Muscle of back (tissue), 11 donors: ENCODE data around the gene CARD11. TPM values are rescaled to one million over a fixed set of nuclear protein-coding genes. Genes with fewer than 3 reads are reported as not detected.

Experiments used
- DNase-seq, 3 donors: peaks; one replicate each; pipeline versions ENCODE4 v3.0.0 to v3.0.0-alpha.2; 2013
- polyA plus RNA-seq, 10 donors: library from polyadenylated mRNA; unstranded; fragments of 120-200 nt; gene quantifications; one replicate each; pipeline ENCODE4 v1.2.1, GENCODE V29; 2013; ENCODE audit not compliant: insufficient read length in 10 of 10

The CARD11 gene
- polyA plus RNA-seq, 10 donors, result 0.21 to 3.4 (median 0.41) TPM

- DNase-seq, result no peak
Measured at GRCh38 chr7:2906197-2906931, 137.3 kb downstream of the CARD11 start.

DNA sequence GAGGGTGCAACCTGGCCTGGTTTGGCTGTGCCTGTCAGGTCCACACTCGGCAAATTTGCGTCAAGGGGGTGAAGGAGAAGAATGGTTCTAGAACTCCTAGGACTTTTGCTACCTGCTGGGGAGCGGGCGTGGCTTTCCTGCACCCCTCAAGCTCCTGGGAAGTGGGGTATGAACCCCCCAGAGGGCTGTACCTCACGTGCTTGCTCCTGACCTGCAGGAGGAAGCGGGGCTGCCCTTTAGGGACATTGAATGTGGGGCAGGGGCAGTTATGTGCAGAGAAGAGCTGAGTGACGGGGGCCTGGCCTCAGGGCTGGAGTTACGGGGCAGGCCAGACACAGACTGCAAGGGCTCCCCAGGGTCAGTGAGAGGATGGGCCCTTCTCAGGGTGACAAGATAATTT lies 138.2 kb downstream of the CARD11 start:
- DNase-seq, result no peak

- DNase-seq, result no peak
Measured at GRCh38 chr7:2905027-2905426, 138.6 kb downstream of the CARD11 start.

DNA sequence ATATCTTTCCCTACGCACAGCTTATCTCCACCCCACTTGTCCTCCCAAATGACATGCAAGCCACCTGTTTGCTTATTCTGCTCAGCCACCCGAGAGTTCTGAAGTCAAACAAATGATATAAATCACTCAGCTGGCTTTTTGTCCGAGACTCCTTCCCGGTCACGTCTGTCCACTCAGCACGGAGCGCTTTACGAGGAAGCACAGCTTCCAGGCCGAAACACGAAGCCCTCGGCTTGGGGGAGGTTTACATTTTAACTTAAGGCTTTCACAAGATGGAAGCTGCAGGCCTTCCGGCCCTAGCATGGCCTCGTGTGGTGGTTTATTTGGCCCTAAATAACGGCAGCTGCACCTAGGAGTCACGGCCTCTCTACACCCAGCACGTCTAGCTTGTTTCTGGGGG lies 139.5 kb downstream of the CARD11 start:
- no peak for DNase-seq

DNA sequence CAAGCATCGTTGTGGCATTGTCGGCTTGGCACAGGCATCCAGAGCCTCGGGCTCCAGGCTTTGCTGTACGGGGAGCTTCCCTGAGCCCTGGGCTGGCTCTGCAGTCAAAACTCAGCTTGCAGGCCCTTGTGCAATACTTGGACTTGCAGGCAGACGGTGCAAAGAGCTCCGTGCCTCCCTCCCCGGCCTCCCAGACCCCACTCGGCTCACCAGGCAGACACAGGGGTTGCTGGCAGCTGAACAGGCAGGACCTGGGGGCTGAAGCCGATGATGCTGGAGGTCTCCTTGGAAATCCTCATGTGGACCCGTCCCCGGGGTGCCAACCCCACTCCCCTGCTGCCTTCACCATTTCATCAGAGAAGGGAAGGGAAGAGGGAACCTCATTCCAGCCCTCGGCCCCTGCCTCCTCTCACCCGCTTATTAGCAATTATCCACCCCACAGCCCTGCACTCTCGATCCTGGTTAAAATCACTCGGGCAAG lies 139.9 kb downstream of the CARD11 start:
- DNase-seq, result no peak

DNA sequence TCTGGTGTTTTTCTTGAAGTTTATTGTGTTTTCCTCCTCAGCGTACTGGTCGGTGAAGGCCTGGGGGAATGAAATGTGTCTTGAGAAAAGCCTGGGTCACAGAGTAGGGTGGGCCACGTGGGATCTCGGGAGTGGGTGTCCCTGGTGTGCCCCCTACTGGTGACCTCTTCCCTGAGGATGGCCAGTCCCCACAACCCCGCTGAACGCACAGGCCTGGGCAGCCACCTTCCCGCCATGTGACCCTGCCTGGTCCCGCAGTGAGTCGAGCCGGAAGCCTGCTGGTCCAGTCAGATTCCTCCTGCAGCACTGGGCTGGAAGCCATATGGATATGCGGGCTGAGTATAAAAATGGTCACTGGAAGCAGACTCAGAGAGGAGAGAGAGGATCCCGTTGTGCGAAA lies 146.6 kb downstream of the CARD11 start:
- no peak for DNase-seq

GRCh38 chr7:2896131-2896530 lies 147.5 kb downstream of the CARD11 start:
- DNase-seq, result no peak

- peak in 1 of 3 donors; percentile 38 for DNase-seq
Measured at GRCh38 chr7:2894118-2894940, 149.3 kb downstream of the CARD11 start.

- no peak for DNase-seq
Measured at GRCh38 chr7:2893411-2893861, 150.2 kb downstream of the CARD11 start.

- DNase-seq, result peak in 1 of 3 donors; percentile 34
Measured at GRCh38 chr7:2892549-2892948, 151.1 kb downstream of the CARD11 start.

DNA sequence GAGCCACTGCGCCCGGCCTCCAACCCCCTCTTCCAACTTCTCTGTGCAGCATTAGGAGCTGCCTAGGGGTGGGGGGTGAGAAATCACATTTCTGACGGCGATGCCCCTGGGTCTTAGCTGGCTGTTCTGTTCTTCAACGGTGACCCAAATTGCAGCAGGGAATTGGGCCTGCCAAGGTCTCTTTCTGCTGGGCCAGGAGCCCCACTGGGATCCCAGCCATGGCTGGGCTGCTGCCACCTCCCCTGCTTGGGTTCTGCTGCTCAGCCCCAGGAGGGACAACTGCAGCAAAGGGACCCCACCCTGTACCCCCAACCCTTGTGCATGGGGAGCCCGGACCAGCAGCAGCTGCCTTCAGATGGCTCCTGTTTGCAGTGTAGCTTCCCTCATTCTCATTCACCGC lies 155.9 kb downstream of the CARD11 start:
- DNase-seq, result no peak

DNA sequence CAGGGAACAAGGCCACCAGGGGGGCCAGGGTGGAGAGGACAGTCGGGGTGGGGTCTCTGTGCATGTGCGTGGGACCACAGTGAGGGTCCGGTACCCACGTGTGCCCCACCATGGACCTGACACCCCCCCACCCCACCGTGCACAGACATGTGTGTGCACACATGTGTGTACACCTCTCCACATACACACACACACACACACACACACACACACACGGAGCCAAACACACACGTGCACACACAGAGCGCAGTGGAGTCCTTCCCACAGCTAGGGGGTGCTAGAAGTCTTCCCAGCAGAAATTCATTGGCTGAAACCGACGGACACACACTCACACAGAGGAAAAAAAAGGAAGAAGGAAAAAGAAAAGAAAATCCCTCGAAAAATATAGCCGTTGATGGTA lies 156.8 kb downstream of the CARD11 start:
- peak; percentile 52 to 85 (median 75) for DNase-seq

GRCh38 chr7:2886391-2886790 lies 157.3 kb downstream of the CARD11 start:
- DNase-seq, result no peak

GRCh38 chr7:2884161-2884560 lies 159.5 kb downstream of the CARD11 start:
- DNase-seq, result no peak

GRCh38 chr7:2883101-2883500 lies 160.6 kb downstream of the CARD11 start:
- DNase-seq, result no peak

GRCh38 chr7:2882111-2882510 lies 161.6 kb downstream of the CARD11 start:
- no peak for DNase-seq

DNA sequence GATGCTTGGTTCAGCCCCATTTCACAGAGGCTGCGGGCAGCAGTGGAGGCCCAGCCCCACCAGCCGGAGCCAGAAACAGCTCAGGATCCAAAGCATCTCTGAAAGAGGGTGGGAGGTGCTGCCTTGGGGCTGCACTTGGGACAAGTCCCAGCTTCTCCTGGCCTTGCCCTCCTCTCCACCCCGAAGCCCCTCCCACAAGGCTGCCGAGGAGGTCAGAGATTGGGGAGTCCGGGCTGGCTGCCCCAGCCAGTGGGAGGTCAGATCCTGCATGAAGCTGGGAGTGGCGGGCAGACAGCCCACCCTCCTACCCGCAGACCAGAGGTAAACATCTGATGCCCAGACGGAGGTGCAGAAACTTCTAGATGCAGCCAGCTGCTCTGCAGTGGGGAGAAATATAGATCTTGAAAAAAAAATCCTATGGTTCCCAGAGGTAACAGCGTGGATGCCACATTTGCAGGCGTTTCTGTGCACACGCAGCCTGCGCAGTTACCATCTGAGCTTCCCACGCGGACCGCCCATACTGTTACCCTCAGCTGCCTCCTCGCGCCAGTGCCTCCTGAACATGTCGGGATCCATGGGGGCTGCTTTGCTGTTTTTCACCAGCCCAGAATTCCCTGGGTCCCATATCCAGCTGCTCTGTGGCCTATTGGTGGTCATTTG lies 162.7 kb downstream of the CARD11 start:
- peak in 1 of 3 donors; percentile 50 for DNase-seq

- no peak for DNase-seq
Measured at GRCh38 chr7:2880051-2880450, 163.6 kb downstream of the CARD11 start.

DNA sequence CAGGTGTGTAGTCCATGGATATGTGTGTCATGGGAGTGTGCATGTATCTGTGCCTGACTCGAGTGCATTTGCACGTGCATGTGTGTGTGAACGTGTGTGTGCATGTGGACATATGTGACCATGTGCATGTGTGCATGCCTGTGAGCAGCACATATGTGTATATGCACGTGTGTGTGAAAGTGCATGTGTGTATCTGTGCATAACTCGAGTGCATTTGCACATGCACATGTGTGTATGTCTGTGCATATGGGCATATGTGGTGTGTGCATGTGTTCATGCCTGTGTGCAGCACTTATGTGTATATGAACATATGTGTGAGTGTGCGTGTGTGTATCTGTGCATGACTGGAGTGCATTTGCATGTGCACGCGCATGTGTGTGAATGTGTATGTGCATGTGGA lies 164.3 kb downstream of the CARD11 start:
- DNase-seq, result no peak

DNA sequence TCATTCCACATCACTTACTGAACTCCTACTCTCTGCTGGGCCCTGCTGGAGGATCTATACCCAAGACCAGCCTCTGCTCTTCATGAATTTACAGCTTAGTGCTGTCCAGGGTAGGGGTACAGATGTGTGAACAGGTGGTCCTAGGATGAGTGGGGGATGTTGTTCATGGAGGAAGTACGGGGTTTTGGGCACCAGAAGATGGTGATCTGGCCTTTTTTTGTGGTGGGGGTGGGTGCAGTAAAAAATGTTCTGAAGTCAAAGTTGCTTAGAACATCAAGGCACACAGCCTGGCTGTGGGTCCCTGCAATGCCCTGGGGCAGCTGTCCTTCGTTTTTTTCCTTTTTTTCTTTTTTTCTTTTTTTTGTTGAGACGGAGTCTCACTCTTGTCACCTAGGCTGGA lies 165.4 kb downstream of the CARD11 start:
- no peak for DNase-seq

- peak in 1 of 3 donors; percentile 59 for DNase-seq
Measured at GRCh38 chr7:2876031-2876731, 167.5 kb downstream of the CARD11 start.
